Loucy (cell line): ENCODE results near the gene WDR37.

Source experiments
- EZH2phosphoT487 ChIP-seq: fragments of 200-600 bp; IDR thresholded peaks from 2 replicates; pipeline ENCODE4 v1.6.1; 2018; ENCODE audit warnings: antibody characterized with exemption, mild to moderate bottlenecking, moderate library complexity, borderline replicate concordance
- TF ChIP-seq, protein P1 (sequence below): fragments of 200-600 bp; sonication (generic); conservative IDR thresholded peaks from 2 replicates; pipeline ENCODE4 v1.5.1; 2014; ENCODE audit warnings: mild to moderate bottlenecking, antibody characterized with exemption, low read length

DNA sequence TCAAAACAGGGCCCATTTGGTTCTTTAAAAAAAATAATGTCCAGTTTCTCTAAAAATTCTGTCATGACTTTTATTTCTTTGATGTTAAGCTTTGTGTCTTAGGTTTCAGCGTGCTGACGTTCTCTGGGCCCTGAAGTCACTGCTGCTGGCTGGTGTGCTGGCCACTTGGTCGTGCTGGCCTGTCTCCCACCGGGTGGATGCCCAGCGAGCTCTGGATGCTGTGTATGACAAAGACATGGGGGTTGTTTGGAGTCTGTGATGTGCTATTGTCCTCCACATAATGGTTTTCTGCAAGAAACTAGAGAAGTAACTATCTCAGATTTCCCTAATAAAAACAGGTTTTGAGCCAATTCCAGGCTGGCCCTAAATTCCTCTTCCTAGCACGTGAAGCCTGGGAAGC lies 21.0 kb upstream of the WDR37 start:
- TF ChIP-seq, protein P1, sequence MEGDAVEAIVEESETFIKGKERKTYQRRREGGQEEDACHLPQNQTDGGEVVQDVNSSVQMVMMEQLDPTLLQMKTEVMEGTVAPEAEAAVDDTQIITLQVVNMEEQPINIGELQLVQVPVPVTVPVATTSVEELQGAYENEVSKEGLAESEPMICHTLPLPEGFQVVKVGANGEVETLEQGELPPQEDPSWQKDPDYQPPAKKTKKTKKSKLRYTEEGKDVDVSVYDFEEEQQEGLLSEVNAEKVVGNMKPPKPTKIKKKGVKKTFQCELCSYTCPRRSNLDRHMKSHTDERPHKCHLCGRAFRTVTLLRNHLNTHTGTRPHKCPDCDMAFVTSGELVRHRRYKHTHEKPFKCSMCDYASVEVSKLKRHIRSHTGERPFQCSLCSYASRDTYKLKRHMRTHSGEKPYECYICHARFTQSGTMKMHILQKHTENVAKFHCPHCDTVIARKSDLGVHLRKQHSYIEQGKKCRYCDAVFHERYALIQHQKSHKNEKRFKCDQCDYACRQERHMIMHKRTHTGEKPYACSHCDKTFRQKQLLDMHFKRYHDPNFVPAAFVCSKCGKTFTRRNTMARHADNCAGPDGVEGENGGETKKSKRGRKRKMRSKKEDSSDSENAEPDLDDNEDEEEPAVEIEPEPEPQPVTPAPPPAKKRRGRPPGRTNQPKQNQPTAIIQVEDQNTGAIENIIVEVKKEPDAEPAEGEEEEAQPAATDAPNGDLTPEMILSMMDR: no peak
- TF ChIP-seq EZH2phosphoT487: no peak
